ENCODE measurements around the gene DIRAS2. TPM values are rescaled to one million over a fixed set of nuclear protein-coding genes. Genes with fewer than 3 reads are reported as not detected.

DIRAS2 gene
- total RNA-seq = under 1 TPM; 0.32 to 0.73 (median 0.53) TPM

DNA sequence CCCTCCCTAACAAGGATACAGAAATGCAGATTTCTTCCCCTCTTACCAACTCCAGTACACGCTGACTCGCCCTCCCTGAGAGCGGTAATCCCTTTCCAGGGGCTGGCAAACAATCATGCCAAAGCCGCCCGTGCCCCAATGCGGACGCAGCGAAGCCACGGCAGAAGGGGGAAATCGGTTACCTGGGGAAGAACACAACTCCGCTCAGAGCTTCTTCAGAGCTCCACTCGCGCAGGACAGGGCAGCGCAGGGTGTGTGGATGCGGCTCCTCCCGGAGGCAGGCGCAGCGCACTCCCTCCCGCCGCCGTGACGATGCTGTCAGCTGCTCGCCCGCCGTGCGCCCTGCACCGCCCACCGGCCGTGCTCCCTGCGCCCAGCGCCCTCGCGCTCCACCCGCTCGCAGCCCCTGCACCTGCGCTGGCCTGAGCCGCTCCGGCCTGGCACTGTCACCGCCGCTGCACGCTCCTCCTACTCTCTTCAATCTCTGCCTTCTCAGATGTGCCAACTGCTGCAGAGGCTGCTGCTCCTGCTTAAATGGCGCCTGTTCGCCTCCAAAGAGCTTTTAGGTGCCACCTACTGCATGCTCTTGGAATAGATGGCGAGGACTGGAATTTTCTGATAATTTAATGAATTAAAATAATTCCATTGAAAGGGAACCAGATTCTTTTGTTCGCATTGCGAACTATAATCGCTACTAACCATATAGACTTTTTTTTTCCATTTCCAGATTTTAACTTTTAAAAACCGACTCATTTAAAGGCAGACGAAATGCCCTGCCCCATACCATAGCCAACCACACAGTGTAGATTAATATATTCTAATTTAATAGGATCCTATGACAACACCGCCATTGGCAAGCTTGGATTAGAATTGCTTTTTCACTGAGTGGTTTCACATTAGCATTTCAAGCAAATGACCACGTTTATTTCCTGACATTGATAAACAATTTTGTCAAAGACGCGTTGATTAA lies at the start of gene DIRAS2:
Gene DIRAS2, minus strand, starts transcription at position 255 of the 970 bp plus-strand sequence. CDS start 28,997 bp downstream, outside the sequence.
- H3K4me3 ChIP-seq = peak within 1 kb of the TSS; percentile 55
- H3K27me3 ChIP-seq = peaks cover 31% of the 10 kb centered on the region
- no peak for DNase-seq (ENCODE audit: low spot score in 2 of 2)
- H3K36me3 ChIP-seq = no peaks in the 10 kb centered on the region
- TF ChIP-seq POLR2A (IDR thresholded peaks at IDR 0.05) = no peak
- no peak for TF ChIP-seq EP300 (IDR thresholded peaks at IDR 0.05)
- no peak for TF ChIP-seq POLR2AphosphoS5 (IDR thresholded peaks at IDR 0.05)
- TF ChIP-seq CTCF (IDR thresholded peaks at IDR 0.05) = no peak
- peaks cover 10% of the 10 kb centered on the region for H3K4me1 ChIP-seq
- 15% methylated on average over 19 of the region's 53 CpGs for WGBS
- no peaks in the 10 kb centered on the region for H3K9me3 ChIP-seq
- H3K27ac ChIP-seq = no peak within 1 kb of the TSS

GRCh38 chr9:90684736-90685135 lies 42.1 kb upstream of the DIRAS2 start:
- no peaks in the 10 kb centered on the region for H3K9me3 ChIP-seq
- no peaks in the 10 kb centered on the region for H3K27me3 ChIP-seq
- H3K4me3 ChIP-seq = no peak overlapping the region
- no peak for DNase-seq (ENCODE audit: low spot score in 2 of 2)
- H3K27ac ChIP-seq = no peak overlapping the region
- WGBS = 50% methylated on average over 5 of the region's 5 CpGs
- TF ChIP-seq POLR2AphosphoS5 (IDR thresholded peaks at IDR 0.05) = no peak
- no peaks in the 10 kb centered on the region for H3K4me1 ChIP-seq
- H3K36me3 ChIP-seq = no peaks in the 10 kb centered on the region

DNA sequence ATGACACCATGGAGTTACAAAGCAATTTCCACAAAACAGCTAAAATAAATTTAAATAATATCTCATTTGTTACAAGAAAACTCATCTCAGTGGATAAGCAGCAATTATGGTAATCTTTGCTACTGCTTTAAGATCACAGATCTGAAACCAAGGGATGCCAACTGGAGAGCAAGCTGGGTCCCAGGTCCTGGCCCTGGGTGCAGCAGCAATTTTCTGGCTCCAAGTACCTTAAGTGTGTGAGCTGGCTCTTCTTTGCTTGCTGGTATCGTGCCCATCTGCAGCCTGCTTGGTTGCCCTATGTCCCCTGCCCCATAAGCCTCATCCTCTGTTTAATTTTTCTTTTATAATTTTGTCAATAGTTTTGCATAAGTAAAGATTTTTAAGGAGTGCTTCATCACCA lies 41.5 kb upstream of the DIRAS2 start:
- Histone ChIP-seq H3K36me3 (no peaks in the 10 kb centered on the region), H3K9me3 (no peaks in the 10 kb centered on the region), H3K4me3 (no peak overlapping the region), H3K27me3 (no peaks in the 10 kb centered on the region), H3K27ac (no peak overlapping the region), H3K4me1 (no peaks in the 10 kb centered on the region)
- DNase-seq (ENCODE audit: low spot score in 2 of 2) = no peak
- TF ChIP-seq EP300 (IDR thresholded peaks at IDR 0.05) (no peak), POLR2A (IDR thresholded peaks at IDR 0.05) (no peak), CTCF (IDR thresholded peaks at IDR 0.05) (no peak), POLR2AphosphoS5 (IDR thresholded peaks at IDR 0.05) (no peak)
- WGBS = 86% methylated on average over 1 of the region's 1 CpG

DNA sequence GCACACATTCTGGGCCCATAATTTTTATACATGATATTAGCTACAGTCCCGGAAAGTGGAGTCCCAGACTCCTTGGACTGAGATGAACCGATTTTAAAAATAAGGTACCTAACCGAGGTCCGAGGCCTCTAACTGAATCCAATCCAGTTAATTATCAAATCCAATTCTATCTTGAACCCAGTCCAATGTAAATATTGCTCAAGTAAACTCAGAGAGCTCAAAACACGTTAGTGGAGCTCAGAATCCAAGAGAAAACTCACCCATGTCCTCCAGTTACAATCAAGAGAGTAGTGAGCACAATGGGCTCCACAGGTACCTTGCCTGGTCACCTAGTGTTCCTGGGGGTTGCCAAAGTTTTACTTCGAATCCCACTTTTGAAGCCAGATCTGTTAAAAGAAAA lies 37.9 kb upstream of the DIRAS2 start:
- H3K27ac ChIP-seq = no peak overlapping the region
- H3K27me3 ChIP-seq = no peaks in the 10 kb centered on the region
- H3K4me1 ChIP-seq = no peaks in the 10 kb centered on the region
- TF ChIP-seq POLR2A (IDR thresholded peaks at IDR 0.05) (no peak), POLR2AphosphoS5 (IDR thresholded peaks at IDR 0.05) (no peak), CTCF (IDR thresholded peaks at IDR 0.05) (no peak), EP300 (IDR thresholded peaks at IDR 0.05) (no peak)
- no peaks in the 10 kb centered on the region for H3K9me3 ChIP-seq
- no peak for DNase-seq (ENCODE audit: low spot score in 2 of 2)
- H3K4me3 ChIP-seq = no peak overlapping the region
- no peaks in the 10 kb centered on the region for H3K36me3 ChIP-seq
- 77% methylated on average over 6 of the region's 6 CpGs for WGBS

DNA sequence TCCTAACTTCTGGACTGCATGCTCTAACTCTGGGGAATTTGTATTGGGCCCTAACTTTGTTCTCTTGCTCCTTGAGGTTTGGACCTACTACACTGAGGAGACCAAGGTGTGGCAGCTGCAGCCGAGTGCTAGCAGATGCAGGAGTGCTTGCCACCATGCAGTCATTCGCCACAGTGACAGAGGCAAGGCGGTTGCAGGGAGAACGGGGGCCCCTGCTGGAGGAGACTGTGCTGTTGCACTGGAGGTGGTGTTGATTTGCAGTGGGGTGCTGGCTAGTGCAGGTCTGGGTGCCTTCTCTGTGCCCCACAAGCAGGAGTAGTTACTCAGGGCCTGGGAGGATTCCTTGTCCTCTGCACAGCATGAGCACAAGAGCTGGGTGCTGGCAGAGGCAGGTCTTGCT lies 22.4 kb upstream of the DIRAS2 start:
- WGBS = 84% methylated on average over 4 of the region's 4 CpGs
- no peak for DNase-seq (ENCODE audit: low spot score in 2 of 2)
- Histone ChIP-seq H3K4me1 (no peaks in the 10 kb centered on the region), H3K36me3 (no peaks in the 10 kb centered on the region), H3K27me3 (peaks cover 12% of the 10 kb centered on the region), H3K4me3 (no peak overlapping the region), H3K27ac (no peak overlapping the region), H3K9me3 (no peaks in the 10 kb centered on the region)
- TF ChIP-seq POLR2AphosphoS5 (IDR thresholded peaks at IDR 0.05) (no peak), CTCF (IDR thresholded peaks at IDR 0.05) (no peak), POLR2A (IDR thresholded peaks at IDR 0.05) (no peak), EP300 (IDR thresholded peaks at IDR 0.05) (no peak)
